ENCODE measurements around the gene CIB2. TPM values are rescaled to one million over a fixed set of nuclear protein-coding genes. Genes with fewer than 3 reads are reported as not detected.

CIB2 gene
- total RNA-seq, 2 donors from 2014 or later, result 6.8 to 14.6 TPM

DNA sequence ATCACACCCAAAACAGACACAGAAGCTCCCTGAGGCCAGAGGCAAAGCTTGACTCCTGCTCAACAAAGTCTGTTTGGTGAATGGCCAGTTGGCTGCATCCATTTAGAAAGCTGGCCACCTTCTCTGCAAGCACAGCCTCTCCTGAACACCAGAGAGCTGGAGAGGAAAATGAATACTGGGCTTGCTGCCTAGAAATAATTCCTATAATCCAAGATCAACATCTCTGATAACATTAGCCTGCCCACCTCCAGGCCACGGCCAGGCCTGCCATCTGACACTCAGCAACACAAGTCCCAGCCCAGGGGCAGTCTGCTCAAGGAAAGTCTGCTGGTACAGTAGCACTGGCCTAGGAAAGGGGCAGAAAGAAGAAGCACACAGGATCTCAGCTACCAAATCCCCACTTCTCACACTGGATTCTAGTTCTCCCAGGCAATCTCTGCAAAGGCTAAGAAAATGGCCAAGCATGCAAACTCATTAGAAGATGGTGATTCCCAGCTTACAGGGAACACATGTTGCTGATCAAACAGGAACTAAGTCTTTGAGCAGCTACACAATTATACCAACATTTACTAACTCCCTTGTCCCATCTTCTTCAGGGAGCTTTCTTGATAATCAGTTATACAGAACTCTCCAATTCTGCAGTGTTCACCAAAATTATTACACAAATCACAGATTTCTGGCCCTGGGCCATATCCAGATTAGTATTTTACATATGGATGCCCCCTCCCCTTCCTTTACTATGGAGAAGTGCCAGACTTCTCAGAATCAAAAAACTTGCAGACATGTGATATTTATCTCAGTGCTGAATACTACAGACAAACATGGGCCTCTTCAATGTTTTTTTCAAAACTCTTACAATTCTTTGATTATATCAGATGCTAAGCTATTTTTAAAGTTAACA lies 63.7 kb downstream of the CIB2 start:
- Histone ChIP-seq H3K27me3 (no peaks in the 10 kb centered on the region), H3K9ac (ENCODE audit: low read depth in 2 of 2, low read length in 2 of 2) (peak overlapping the region in 1 of 2 donors; percentile 62), H3K4me3 (no peak overlapping the region), H3K4me1 (peaks cover 22% of the 10 kb centered on the region), H3K36me3 (no peaks in the 10 kb centered on the region), H3K27ac (peak overlapping the region; percentile 62), H3K9me3 (no peaks in the 10 kb centered on the region)
- TF ChIP-seq, protein P1, sequence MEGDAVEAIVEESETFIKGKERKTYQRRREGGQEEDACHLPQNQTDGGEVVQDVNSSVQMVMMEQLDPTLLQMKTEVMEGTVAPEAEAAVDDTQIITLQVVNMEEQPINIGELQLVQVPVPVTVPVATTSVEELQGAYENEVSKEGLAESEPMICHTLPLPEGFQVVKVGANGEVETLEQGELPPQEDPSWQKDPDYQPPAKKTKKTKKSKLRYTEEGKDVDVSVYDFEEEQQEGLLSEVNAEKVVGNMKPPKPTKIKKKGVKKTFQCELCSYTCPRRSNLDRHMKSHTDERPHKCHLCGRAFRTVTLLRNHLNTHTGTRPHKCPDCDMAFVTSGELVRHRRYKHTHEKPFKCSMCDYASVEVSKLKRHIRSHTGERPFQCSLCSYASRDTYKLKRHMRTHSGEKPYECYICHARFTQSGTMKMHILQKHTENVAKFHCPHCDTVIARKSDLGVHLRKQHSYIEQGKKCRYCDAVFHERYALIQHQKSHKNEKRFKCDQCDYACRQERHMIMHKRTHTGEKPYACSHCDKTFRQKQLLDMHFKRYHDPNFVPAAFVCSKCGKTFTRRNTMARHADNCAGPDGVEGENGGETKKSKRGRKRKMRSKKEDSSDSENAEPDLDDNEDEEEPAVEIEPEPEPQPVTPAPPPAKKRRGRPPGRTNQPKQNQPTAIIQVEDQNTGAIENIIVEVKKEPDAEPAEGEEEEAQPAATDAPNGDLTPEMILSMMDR (IDR thresholded peaks at IDR 0.05), result no peak
- no peak for DNase-seq
- intact Hi-C loops (cut with DNase I), result no loop called here

DNA sequence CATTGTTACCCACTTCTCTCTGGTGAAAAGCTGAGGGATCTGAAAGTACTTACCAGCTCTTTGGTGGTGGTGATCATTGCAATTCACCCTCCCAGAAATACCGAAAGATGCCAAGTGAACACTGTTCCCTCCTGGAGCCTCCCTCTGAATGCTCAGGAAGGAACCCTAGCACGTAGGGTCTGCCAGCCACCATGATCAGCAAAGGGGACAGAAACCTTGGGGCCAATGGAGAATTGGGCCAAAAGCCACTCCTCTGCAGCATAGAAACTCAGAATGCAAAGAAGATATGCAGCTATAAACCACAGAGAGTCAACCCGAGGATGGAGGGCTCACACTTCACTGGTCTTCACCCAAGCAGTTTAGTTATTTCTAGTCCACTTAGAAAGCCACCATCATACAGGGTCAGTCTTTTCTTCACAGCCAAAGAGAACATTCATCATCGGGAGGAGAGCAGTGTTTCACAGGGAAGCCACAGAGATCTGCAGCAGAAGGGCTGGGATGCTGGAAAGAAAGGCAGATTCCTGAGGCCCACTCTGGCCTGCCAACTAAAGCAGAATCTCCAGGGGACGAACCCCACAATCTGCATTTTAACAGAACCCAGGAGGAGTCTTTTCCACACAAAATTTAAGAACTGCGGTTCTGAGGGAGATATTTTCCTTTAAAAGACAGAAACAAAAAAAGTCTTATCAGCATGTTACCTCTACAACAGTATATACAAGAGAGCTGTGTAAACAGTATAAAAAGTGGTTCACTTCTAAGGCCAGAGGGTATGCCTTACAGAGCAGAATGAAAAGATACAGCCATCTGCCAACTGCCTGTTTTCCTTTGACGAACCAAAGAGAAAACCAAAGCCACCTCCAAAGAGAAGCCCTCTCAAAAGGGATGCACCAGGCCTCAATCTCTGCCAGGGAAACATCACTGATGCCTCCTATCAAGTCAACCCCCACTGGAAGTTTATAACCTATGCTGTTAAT lies 65.0 kb downstream of the CIB2 start:
- Histone ChIP-seq H3K36me3 (no peaks in the 10 kb centered on the region), H3K9me3 (no peaks in the 10 kb centered on the region), H3K4me1 (peaks cover 31% of the 10 kb centered on the region), H3K27me3 (no peaks in the 10 kb centered on the region), H3K4me3 (no peak overlapping the region), H3K27ac (peak overlapping the region; percentile 62), H3K9ac (ENCODE audit: low read depth in 2 of 2, low read length in 2 of 2) (peak overlapping the region in 1 of 2 donors; percentile 36)
- TF ChIP-seq, protein P1 (IDR thresholded peaks at IDR 0.05), result no peak
- no peak for DNase-seq
- intact Hi-C loops (cut with DNase I), result no loop called here

DNA sequence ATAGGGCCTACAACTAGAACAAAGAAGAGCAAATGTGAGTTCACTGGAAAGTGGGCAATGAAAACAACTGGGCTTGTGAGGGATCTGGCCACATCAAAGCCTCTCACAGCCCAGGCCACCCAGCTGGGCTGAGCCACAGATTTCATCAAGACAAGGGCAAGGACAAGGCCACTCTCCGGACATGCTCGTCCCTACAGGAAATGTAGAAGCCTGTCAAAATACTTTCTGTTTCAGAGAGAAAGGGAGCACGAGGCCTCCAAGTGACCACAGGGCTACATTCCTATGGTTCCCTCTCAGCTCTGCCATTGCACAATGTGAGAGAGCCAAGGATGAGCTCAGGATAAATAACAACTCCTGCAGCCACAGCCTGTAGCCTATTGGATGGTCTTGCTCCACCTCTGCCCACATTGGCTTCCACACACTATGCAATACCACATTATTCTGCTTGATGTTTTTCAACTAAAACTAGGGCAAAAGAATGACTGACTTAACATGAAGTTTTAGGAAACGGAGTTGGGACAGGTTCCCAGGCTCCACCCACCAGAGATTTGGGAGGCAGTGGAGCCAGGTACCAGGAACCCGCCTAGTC lies 65.9 kb downstream of the CIB2 start:
- H3K36me3 ChIP-seq, result no peaks in the 10 kb centered on the region
- TF ChIP-seq, protein P1 (IDR thresholded peaks at IDR 0.05), result no peak
- no peak for DNase-seq
- H3K4me3 ChIP-seq, result no peak overlapping the region
- peaks cover 32% of the 10 kb centered on the region for H3K4me1 ChIP-seq
- H3K9me3 ChIP-seq, result no peaks in the 10 kb centered on the region
- H3K27ac ChIP-seq, result peak overlapping the region; percentile 62
- H3K9ac ChIP-seq (ENCODE audit: low read depth in 2 of 2, low read length in 2 of 2), result peak overlapping the region in 1 of 2 donors; percentile 36
- H3K27me3 ChIP-seq, result no peaks in the 10 kb centered on the region
- intact Hi-C loops (cut with DNase I), result no loop called here

DNA sequence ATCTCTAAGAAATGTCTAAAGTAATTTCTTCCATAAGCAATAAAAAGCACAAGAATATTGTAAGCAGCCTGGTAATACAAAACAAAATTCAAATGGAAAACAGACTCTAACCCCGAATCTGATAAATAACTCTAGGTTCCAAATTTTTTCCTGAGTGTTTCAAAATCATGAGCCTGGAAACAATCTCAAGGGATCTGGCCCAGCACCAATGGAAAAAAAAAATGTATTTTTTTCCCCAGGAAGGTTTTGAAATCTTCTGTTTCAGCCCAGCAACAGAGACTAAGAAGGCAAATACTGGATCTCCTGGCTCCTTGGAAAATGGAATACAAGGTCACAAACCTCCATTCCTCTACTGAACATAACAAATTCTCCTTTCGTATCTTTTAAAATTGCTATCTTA lies 66.7 kb downstream of the CIB2 start:
- no peak for DNase-seq
- H3K4me1 ChIP-seq, result peaks cover 40% of the 10 kb centered on the region
- no peak overlapping the region for H3K9ac ChIP-seq (ENCODE audit: low read depth in 2 of 2, low read length in 2 of 2)
- intact Hi-C loops (cut with DNase I), result no loop called here
- H3K27ac ChIP-seq, result peak overlapping the region; percentile 62
- no peak overlapping the region for H3K4me3 ChIP-seq
- TF ChIP-seq, protein P1 (IDR thresholded peaks at IDR 0.05), result no peak
- no peaks in the 10 kb centered on the region for H3K36me3 ChIP-seq
- H3K9me3 ChIP-seq, result no peaks in the 10 kb centered on the region
- H3K27me3 ChIP-seq, result no peaks in the 10 kb centered on the region

DNA sequence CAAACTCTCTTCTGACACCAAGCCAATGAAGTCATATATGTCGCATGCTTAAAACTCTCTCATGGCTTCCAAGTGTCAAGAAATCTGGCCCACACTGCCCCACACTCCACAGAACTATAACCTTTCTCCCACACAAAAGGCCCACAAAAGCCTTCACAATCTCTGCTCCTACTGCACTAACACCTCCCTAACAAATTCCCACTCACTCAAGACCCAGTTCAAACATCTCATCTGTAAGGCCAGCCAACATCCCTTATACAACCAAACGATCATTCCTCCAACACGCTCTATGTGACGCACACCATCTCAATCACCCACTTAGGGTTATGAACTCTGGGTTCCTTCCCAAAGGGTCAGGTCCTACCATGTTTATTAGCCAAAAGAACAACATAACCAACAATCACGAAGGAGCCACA lies 67.3 kb downstream of the CIB2 start:
- TF ChIP-seq, protein P1 (IDR thresholded peaks at IDR 0.05), result no peak
- H3K9ac ChIP-seq (ENCODE audit: low read depth in 2 of 2, low read length in 2 of 2), result no peak overlapping the region
- H3K27me3 ChIP-seq, result no peaks in the 10 kb centered on the region
- intact Hi-C loops (cut with DNase I), result no loop called here
- peak overlapping the region; percentile 62 for H3K27ac ChIP-seq
- no peaks in the 10 kb centered on the region for H3K9me3 ChIP-seq
- peaks cover 45% of the 10 kb centered on the region for H3K4me1 ChIP-seq
- no peaks in the 10 kb centered on the region for H3K36me3 ChIP-seq
- H3K4me3 ChIP-seq, result no peak overlapping the region
- DNase-seq, result no peak

Measured in colonic mucosa (tissue), 4 donors.